Measurements from ENCODE around the gene FBXO31.

GRCh38 chr16:87422106-87422505 lies 38.5 kb upstream of the FBXO31 start:
- TF ChIP-seq GABPA (IDR thresholded peaks at IDR 0.05; ENCODE audit: low read depth, low read length) (no peak), GABPA (CRISPR knock-in tag; IDR thresholded peaks at IDR 0.05; ENCODE audit: low read depth) (no peak), TCF12 (IDR thresholded peaks at IDR 0.05) (no peak), TCF12 (CRISPR knock-in tag; IDR thresholded peaks at IDR 0.05) (no peak), POLR2AphosphoS5 (IDR thresholded peaks at IDR 0.05; ENCODE audit: low read depth, low read length) (no peak), FOXM1 (CRISPR knock-in tag; IDR thresholded peaks at IDR 0.05) (no peak), RAD21 (CRISPR knock-in tag; IDR thresholded peaks at IDR 0.05) (no peak), SMAD3 (CRISPR knock-in tag; IDR thresholded peaks at IDR 0.05) (no peak), MED1 (CRISPR knock-in tag; IDR thresholded peaks at IDR 0.05) (no peak)
- TF ChIP-seq, protein P1, sequence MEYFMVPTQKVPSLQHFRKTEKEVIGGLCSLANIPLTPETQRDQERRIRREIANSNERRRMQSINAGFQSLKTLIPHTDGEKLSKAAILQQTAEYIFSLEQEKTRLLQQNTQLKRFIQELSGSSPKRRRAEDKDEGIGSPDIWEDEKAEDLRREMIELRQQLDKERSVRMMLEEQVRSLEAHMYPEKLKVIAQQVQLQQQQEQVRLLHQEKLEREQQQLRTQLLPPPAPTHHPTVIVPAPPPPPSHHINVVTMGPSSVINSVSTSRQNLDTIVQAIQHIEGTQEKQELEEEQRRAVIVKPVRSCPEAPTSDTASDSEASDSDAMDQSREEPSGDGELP (IDR thresholded peaks at IDR 0.05; ENCODE audit: borderline replicate concordance, low read depth): no peak
- TF ChIP-seq, protein P2, sequence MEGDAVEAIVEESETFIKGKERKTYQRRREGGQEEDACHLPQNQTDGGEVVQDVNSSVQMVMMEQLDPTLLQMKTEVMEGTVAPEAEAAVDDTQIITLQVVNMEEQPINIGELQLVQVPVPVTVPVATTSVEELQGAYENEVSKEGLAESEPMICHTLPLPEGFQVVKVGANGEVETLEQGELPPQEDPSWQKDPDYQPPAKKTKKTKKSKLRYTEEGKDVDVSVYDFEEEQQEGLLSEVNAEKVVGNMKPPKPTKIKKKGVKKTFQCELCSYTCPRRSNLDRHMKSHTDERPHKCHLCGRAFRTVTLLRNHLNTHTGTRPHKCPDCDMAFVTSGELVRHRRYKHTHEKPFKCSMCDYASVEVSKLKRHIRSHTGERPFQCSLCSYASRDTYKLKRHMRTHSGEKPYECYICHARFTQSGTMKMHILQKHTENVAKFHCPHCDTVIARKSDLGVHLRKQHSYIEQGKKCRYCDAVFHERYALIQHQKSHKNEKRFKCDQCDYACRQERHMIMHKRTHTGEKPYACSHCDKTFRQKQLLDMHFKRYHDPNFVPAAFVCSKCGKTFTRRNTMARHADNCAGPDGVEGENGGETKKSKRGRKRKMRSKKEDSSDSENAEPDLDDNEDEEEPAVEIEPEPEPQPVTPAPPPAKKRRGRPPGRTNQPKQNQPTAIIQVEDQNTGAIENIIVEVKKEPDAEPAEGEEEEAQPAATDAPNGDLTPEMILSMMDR (CRISPR knock-in tag; IDR thresholded peaks at IDR 0.05): no peak
- TF ChIP-seq, protein P3, sequence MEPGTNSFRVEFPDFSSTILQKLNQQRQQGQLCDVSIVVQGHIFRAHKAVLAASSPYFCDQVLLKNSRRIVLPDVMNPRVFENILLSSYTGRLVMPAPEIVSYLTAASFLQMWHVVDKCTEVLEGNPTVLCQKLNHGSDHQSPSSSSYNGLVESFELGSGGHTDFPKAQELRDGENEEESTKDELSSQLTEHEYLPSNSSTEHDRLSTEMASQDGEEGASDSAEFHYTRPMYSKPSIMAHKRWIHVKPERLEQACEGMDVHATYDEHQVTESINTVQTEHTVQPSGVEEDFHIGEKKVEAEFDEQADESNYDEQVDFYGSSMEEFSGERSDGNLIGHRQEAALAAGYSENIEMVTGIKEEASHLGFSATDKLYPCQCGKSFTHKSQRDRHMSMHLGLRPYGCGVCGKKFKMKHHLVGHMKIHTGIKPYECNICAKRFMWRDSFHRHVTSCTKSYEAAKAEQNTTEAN (CRISPR knock-in tag; conservative IDR thresholded peaks at IDR 0.05): no peak

Data from HepG2 (cell line).